ENCODE measurements around the gene SPDYE1.
"Not testable (repeated sequence)": the region's sequence is repeated elsewhere in the genome, so short reads cannot be mapped to it uniquely, and the experiment has no call there.

DNA sequence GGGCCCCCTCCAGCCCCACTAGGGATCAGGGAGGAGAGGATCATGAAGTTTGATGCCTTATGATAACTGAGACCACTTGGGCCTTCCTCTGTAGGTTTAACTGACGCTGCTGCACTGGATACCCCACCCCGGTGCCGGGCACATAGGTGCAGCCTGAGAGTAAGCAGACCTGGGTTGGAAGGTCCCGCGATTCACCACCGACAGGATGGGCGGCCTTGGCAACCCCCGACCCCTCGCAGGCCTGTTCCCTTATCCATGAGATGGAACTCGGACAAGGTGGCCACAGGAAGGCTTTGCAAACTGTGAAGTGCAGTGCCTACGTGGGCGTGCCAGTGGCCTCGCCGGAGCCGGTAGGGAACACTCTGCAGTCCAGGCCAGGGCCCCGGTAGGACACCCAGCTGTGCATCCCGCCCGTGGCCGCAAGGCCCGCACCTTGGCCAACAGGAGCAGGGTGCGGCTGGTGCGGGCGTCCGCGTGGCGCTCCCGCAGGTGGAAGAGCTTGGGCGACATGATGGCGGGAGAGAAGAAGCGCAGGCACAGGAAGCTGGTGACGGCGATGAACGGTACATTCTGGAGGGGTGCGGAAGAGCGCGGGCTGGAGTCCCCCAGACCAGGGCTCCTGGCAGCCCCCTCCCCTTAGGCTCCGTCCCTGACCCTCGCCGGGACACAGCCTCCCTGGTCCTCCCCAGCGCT, 42.2 kb downstream of the SPDYE1 start:
- not testable (repeated sequence) for TF ChIP-seq POLR2A (IDR thresholded peaks at IDR 0.05; ENCODE audit: low read length); GATA1 (IDR thresholded peaks at IDR 0.05; ENCODE audit: low read depth, low read length)
